Eye (tissue), 1 donor: Measurements from ENCODE around the gene TTC28.
"Not testable (repeated sequence)": the region's sequence is repeated elsewhere in the genome, so short reads cannot be mapped to it uniquely, and the experiment has no call there.

Experiments used
- DNase-seq: peaks from one replicate; pipeline ENCODE4 v3.0.0-alpha.2; 2015

TTC28 gene

DNA sequence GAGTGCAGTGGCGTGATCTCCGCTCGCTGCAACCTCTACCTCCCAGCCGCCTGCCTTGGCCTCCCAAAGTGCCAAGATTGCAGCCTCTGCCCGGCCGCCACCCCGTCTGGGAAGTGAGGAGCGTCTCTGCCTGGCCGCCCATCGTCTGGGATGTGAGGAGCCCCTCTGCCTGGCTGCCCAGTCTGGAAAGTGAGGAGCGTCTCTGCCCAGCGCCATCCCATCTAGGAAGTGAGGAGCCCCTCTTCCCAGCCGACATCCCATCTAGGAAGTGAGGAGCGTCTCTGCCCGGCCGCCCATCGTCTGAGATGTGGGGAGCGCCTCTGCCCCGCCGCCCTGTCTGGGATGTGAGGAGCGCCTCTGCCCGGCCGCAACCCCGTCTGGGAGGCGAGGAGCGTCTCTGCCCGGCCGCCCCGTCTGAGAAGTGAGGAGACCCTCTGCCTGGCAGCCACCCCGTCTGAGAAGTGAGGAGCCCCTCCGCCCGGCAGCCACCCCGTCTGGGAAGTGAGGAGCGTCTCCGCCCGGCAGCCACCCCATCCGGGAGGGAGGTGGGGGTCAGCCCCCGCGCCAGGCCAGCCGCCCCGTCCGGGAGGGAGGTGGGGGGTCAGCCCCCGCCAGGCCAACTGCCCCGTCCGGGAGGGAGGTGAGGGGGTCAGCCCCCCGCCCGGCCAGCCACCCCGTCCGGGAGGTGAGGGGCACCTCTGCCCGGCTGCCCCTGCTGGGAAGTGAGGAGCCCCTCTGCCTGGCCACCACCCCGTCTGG lies 126.4 kb downstream of the TTC28 start:
- DNase-seq, result not testable (repeated sequence)

DNA sequence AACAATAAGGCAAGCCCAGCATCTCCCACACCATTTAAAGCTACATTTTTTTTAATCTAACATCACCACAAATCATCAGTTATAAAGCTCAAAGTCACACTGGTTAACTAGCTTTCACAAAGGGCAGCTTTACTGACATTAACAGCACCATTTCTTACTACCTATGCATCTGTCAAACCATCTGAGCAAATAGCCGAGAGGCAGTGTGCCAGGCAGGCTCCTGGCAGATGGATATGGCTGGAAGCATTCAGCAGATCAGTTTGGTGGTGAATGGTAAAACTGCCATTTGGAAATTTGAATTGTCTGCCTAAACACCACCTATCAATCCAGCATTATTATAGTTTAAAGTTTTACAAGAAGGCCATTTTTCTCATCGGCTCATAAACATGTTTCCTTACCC lies 131.2 kb downstream of the TTC28 start:
- DNase-seq, result no peak

DNA sequence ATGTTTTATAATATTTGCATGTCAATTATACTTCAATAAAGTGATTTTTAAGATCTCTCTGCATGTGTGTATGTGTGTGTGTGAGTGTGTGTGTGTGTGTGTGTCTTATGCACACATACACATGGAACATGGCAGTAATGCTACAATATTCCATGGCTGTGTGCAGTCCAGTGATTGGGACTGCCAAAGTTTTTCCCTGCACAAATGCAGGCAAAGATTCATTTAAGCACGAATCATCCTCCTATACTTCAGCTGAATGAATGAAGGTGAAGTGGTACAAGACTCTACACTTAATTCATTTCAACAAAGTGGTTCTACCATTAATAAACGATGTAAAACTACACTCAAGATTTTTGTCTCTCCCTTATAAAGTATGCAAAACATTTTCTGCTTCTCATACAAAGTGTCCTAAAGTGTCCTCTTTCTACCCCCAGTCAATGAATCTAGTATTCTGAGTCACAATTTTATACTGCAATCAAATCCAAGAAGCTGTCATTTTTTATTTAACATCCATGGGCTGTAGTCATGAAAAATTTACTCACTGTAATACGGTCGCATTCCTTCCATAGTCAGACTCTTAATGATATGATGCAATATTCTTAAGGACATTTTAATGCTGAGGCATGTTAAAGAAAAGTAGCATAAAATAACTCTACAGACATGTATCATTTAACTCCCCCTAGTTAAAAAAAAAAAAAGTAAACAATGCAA lies 132.4 kb downstream of the TTC28 start:
- no peak for DNase-seq

DNA sequence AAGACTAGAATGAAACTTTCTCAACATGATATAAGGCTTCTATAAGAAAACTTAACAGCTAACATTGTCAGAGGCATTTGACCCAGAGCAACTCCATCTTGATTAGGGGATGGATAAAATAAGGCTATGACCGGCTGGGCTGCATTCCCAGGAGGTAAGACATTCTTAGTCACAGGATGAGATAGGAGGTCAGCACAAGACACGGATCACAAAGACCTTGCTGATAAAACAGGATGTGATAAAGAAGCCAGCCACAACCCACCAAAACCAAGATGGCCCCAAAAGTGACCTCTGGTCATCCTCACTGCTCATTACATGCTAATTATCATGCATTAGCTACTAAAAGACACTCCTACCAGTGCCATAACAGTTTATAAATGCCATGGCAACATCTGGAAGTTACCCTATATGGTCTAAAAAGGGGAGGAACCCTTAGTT lies 135.2 kb downstream of the TTC28 start:
- no peak for DNase-seq

DNA sequence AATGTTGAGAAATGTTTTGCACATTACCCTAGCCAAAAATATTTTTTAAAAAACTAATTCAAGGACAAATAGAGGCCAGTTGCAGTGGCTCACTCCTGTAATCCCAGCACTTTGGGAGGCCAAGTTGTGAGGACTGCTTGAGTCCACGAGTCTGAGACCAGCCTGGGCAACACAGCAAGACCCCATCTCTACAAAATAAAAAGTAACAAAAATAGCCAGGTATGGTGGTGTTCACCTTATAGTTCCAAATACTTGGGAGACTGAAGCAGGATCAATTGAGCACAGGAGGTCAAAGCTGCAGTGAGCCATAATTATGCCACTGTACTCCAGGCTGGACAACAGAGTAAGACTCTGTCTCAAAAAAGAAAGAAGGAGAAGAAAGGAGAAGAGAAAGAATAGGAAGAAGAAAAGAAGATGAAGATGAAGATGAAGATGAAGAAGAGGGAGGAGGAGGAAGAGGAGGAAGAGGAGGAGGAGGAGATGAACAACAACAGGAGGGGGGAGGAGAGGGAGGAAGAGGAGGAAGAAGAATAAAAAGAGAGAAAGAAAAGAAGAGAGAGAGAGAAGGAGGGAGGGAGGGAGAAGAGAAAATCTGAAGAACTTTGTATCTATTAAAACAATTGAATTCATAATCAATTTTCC lies 136.5 kb downstream of the TTC28 start:
- DNase-seq, result no peak

DNA sequence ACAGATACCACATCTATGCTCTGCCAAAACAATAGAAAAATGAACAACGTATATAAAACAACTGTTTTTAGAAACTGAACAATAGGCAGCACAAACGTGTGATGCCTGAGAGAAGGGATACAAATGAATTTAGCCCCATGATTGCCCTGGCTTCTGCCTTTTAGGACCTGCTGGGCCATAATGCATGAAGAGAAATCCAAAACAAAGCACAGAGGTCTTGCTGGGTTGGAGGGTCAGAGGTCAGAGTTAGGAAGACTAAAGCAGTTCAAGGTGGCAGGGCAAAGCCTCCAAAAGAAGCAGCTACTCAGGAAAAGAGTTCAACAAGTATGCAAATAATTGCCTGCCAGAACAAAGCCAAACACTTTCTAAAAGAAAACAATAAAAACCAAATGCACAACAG lies 138.5 kb downstream of the TTC28 start:
- DNase-seq, result no peak

DNA sequence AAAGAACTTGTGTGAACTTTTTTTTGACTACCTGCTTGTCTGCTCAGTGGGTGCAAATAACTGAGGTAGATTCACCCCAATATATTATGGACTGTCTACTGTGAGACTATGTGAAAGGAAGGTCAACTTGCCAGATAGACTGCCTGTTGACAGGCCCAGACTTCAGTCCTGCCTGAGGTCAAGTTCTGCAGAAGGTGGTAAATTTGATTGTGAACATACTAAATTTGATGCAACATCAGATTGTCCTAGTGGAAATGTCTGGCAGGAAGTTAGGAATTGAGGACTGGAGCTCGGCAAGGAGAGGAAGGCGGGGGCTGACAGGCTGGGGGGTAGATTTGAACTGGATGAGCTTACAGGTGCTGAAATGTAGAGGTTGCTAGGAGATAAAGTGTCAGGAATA lies 140.7 kb downstream of the TTC28 start:
- DNase-seq, result no peak

DNA sequence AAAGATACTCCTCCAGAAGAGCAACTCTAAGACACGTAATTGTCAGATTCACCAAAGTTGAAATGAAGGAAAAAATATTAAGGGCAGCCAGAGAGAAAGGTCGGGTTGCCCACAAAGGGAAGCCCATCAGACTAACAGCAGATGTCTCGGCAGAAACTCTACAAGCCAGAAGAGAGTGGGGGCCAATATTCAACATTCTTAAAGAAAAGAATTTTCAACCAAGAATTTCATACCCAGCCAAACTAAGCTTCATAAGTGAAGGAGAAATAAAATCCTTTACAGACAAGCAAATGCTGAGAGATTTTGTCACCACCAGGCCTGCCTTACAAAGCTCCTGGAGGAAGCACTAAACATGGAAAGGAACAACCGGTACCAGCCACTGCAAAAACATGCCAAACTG lies 149.1 kb downstream of the TTC28 start:
- DNase-seq, result not testable (repeated sequence)

DNA sequence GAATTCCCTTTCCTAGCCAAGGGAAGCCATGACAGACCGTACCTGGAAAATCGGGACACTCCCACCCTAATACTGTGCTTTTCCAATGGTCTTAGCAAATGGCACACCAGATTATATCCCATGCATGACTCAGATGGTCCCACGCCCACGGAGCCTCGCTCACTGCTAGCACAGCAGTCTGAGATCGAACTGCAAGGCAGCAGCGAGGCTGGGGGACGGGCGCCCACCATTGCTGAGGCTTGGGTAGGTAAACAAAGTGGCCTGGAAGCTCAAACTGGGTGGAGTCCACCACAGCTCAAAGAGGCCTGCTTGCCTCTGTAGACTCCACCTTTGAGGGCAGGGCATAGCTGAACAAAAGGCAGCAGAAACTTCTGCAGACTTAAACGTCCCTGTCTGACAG lies 150.5 kb downstream of the TTC28 start:
- DNase-seq, result not testable (repeated sequence)

DNA sequence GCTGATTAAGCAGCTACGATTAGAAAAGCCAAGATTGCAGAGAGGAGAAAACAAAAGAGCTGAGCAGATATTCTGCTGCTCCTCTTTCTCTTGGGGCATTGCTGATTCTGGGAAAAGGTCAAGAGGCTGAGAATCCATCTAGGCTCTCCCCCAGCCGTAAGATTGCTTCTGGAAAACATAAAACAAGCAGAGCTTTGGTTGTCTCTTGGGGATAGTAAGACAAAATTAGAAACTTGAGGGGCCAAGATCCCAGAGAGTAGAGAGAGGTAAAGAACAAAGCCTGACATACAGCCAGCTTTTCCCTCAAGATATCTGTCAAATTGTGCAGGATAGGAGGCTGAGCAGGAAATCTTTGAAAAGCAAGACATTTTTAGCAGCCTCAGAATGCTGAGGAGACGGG lies 158.2 kb downstream of the TTC28 start:
- no peak for DNase-seq

DNA sequence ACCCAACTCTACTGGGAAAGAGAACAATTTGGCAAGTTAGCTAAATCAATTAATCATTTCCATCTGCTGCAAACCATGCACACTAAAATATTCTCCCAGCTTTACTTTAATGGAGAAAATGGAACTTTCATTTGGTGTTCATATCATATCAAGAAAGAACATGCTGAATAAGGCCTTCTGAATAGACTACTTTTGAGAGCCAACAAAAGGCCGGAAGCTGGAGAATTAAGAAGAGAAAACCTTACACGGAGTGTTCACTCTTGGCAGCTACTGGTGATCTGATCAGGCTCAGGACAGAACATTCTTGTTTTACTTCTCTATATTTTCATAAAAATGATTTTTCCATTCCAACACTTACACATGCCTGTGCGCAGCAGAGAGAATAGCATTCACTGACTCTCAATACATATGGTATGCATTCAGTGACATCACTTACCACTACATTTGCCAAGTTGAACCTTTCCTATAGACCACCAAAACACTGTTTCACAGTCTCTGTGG lies 165.3 kb downstream of the TTC28 start:
- DNase-seq, result peak; percentile 69

DNA sequence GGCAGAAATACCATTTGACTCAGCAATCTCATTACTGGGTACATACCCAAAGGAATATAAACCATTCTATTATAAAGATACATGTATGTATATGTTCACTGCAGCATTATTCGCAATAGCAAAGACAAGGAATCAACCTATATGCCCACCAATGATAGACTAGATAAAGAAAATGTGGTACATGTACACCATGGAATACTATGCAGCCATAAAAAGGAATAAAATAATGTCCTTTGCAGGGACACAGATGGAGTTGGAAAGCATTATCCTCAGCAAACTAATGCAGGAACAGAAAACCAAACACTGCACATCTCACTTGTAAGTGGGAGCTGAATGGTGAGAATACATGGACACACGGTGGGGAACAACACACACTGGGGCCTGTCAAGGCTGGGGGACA lies 167.3 kb downstream of the TTC28 start:
- not testable (repeated sequence) for DNase-seq

DNA sequence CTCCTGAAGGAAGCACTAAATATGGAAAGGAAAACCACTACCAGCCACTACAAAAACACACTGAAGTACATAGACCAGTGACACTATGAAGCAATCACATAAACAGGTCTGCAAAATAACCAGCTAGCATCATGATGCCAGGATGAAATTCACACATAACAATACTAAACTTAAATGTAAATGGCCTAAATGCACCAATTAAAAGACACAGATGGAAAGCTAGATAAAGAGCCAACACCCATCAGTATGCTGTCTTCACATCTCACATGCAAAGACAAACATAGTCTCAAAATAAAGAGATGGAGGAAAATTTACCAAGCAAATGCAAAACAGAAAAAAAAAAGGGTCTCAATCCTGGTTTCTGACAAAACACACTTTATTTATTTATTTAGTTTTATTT lies 171.7 kb downstream of the TTC28 start:
- no peak for DNase-seq

DNA sequence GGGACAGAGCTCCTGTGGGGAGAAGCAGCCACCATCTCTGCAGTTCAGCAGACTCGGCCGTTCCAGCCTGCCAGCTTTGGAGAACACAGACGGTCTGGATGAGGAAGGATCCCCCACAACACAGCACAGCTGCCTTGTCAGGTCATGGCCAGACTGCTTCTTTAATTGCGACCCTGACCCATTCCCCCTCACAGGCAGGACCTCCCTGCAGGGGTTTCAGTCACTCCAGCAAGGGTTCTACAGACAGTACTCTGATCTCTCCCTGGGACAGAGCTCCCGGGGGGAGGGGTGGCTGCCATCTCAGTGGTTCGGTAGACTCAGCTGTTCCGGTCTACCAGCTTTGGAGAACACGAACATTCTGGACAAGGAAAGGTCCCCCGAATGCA lies 173.5 kb downstream of the TTC28 start:
- no peak for DNase-seq

DNA sequence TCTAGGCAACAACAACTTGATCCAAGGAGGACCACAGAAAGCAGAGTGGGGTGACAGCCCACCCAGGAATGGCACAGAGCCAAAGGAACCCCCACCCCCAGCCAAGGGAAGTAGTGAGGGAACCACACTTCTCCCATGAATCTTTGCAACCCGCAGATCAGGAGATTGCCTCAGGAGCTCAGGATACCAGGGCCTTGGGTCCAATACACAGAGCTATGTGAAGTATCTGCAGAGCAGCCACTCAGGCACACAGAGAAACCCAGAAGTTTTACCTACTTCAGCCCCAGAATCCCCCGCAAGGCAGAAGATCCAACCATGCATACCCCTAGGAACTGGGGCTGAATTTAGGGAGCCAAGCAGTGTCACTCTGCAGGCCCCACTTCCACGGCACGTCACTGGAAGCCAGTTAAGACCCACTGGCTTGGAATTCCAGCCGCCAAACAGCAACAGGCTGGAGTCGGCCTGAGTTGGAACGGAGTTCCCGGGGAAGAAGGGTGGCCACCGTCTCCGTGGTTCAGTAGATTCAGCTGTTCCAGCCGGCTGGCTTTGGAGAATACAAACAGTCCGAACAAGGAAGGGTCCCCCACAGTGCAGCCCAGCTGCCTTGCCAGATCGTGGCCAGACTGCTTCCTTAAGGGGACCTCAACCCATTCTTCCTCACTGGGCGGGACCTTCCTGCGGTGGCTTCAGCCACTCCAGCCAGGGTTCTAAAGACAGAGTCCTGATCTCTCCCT lies 174.1 kb downstream of the TTC28 start:
- DNase-seq, result peak; percentile 78

DNA sequence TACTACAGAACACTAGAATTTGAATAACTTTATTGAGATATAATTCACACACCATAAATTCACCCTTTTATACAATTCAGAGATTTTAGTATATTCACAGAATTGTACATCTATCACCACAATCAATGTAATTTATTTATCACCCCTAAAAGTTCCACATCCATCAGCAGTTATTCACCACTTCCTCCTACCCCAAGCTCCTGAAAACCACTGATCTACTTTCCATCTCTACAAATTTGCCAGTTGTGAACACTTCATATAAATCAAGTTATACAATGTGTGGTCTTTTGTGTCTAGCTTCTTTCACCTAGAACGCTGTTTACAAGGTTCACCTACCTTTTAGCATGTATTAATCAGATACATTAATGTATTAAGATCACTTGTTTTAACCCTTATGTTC lies 179.6 kb downstream of the TTC28 start:
- no peak for DNase-seq

DNA sequence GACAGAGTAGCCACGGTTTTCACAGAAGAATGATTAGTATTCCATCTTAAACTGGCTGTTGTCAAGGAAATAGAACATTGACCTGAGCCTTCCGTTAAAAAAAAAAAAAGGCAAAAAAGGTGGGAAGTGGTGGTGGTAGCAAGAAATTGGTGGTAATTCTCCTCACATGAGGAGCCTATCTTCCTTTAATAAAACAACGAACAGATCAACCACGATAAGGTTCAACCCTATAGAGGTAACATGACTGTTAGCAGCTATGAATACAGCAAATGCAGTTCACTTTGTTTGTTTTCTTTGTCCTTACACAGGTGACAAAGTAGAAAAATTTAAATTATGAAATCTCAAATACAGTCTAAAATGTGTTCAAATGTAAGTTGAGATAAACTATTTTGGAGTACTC lies 181.6 kb downstream of the TTC28 start:
- DNase-seq, result no peak

DNA sequence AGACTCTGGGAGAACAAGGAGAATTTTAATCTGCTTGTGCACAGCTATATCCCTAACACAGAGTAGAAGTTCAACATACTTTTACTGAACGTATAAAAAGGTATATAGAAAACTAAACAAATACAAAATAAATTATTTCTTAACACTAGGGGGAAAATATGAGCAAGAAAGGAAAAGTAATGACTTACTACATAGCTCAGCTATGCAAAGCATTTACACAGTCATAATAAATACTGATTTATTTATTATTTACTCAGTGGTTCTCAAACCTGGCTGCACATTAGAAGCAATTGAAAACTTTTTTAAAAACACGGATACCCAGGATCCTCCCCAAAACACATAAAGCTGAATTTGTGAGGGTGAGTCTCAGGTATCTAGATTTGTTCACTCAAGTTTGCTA lies 182.5 kb downstream of the TTC28 start:
- DNase-seq, result no peak

DNA sequence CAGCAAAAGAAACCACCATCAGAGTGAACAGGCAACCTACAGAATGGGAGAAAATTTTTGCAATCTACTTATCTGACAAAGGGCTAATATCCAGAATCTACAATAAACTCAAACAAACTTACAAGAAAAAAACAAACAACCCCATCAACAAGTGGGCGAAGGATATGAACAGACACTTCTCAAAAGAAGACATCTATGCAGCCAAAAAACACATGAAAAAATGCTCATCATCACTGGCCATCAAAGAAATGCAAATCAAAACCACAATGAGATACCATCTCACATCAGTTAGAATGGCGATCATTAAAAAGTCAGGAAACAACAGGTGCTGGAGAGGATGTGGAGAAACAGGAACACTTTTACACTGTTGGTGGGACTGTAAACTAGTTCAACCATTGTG lies 188.4 kb downstream of the TTC28 start:
- DNase-seq, result not testable (repeated sequence)

DNA sequence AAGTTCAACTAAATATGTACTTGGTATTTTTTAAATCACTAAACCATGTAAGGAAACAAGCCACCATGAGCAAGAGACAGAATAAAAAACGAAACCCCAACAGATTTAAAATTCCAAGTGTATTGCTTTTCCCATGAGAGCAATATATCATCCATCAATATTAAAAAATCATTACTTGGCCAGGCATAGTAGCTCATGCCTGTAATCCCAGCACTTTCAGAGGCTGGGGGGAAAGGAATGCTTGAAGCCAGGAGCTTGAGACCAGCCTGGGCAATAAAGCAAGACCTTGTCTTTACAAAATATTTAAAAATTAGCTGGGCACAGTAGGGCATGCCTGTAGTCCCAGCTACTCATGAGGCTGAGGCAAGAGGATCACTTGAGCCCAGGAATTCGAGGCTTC lies 190.8 kb downstream of the TTC28 start:
- no peak for DNase-seq

DNA sequence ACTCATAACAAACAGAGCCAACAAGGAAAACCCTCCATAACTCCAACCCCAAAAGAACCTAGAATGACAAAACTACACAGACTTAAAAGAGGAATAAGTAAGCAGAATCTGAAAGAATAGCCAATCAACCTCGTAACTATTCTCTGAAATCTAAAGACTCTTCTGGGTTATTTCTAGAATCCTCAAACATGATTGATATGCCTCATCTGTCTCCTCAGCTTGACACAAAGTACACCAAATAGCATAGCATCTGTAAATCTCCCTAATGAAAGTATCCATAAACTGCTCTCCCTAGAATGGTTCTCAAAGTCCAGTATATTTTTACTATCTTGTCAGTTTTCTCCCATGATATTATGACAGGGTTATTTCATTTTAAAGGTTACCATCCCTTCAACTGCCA lies 195.0 kb downstream of the TTC28 start:
- no peak for DNase-seq

DNA sequence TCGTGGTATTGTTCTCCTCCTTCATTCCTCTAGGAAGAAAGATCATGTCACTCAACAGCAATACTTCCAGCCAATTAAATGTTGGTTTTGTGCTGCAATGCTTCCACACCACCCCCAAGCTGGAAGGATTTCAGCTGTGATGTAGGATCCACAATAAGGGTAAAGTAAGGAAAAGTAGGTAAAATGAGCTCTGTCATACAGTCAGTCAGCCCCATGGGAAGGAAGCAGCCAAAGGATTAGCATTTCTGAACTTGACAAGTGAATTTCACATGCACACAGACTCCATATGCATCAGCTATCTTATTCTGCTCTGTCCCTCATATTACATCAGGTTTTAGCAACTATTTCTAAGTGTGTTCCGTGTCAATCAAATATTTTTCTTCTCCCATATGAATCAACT lies 197.9 kb downstream of the TTC28 start:
- DNase-seq, result no peak
